ENCODE measurements around the gene AK4. TPM values are rescaled to one million over a fixed set of nuclear protein-coding genes. Genes with fewer than 3 reads are reported as not detected.

Gene AK4
- total and polyA plus RNA-seq, 2 of the 4 experiments (the other 2 are of a cell fraction): 12.4 to 30.3 TPM

- TF ChIP-seq, protein P1, sequence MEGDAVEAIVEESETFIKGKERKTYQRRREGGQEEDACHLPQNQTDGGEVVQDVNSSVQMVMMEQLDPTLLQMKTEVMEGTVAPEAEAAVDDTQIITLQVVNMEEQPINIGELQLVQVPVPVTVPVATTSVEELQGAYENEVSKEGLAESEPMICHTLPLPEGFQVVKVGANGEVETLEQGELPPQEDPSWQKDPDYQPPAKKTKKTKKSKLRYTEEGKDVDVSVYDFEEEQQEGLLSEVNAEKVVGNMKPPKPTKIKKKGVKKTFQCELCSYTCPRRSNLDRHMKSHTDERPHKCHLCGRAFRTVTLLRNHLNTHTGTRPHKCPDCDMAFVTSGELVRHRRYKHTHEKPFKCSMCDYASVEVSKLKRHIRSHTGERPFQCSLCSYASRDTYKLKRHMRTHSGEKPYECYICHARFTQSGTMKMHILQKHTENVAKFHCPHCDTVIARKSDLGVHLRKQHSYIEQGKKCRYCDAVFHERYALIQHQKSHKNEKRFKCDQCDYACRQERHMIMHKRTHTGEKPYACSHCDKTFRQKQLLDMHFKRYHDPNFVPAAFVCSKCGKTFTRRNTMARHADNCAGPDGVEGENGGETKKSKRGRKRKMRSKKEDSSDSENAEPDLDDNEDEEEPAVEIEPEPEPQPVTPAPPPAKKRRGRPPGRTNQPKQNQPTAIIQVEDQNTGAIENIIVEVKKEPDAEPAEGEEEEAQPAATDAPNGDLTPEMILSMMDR (conservative IDR thresholded peaks at IDR 0.05; ENCODE audit: low read depth, low read length): no peak
- no peak for TF ChIP-seq MAFK (IDR thresholded peaks at IDR 0.05; ENCODE audit: low read depth, low read length)
- TF ChIP-seq NFE2L2 (IDR thresholded peaks at IDR 0.05; ENCODE audit: low read depth, low read length): no peak
- no peak for TF ChIP-seq POLR2A (IDR thresholded peaks at IDR 0.05; ENCODE audit: low read depth, low read length)
- 100% methylated on average over 1 of the region's 4 CpGs; no CpG with 5 or more reads in 1 of the 2 experiments for WGBS, 2 experiments (ENCODE audit: extremely low coverage in 2 of 2, insufficient read length in 1 of 2)
- intact Hi-C loops (cut with micrococcal nuclease): no loop called here
- Histone ChIP-seq H2AK5ac (ENCODE audit: low read depth, low read length) (no peak overlapping the region), H2BK120ac (ENCODE audit: low read depth, low read length) (no peak overlapping the region), H3K4me2 (ENCODE audit: low read depth, low read length) (no peak overlapping the region), H3K27ac (ENCODE audit: insufficient read depth, low read length) (no peak overlapping the region), H3K79me1 (ENCODE audit: low read depth in 1 of 2, low read length in 2 of 2) (peaks cover 0 to 24% of the 10 kb centered on the region in 2 experiments; a peak in 1 of 4 replicates), H2BK15ac (ENCODE audit: low read depth, low read length) (no peak overlapping the region), H4K5ac (ENCODE audit: low read depth, low read length) (no peak overlapping the region), H4K20me1 (ENCODE audit: insufficient read depth, low read length) (no peaks in the 10 kb centered on the region; the same call in none of the 2 replicates), H3K18ac (ENCODE audit: low read depth, low read length) (no peak overlapping the region), H3K56ac (ENCODE audit: extremely low read depth, insufficient read depth, low read length) (no peak overlapping the region), H3K4me3 (ENCODE audit: insufficient read depth, low read depth, low read length) (no peak overlapping the region), H3K9me1 (ENCODE audit: insufficient read depth, low read length) (no peaks in the 10 kb centered on the region), H3K4me1 (ENCODE audit: control insufficient read depth, insufficient read depth, low read length) (no peaks in the 10 kb centered on the region; the same call in 1 of the 2 replicates), H2BK5ac (ENCODE audit: low read depth, low read length, poor library complexity, severe bottlenecking) (no peak overlapping the region), H2BK20ac (ENCODE audit: low read depth, low read length) (no peak overlapping the region), H2AK9ac (replicated peaks; ENCODE audit: low read depth, low read length, poor library complexity) (no peak overlapping the region), H4K91ac (ENCODE audit: insufficient read depth, low read depth, low read length) (no peak overlapping the region), H4K8ac (ENCODE audit: low read depth in 2 of 2, low read length in 2 of 2) (no peak overlapping the region), H3K23ac (ENCODE audit: low read depth, low read length) (no peak overlapping the region), H3K14ac (replicated peaks; ENCODE audit: low read depth, low read length) (no peak overlapping the region), H3K36me3 (ENCODE audit: control insufficient read depth, insufficient read depth, low read length) (no peaks in the 10 kb centered on the region; the same call in 1 of the 2 replicates), H2AFZ (replicated peaks; ENCODE audit: low read length, poor library complexity) (no peak overlapping the region), H3K9me3 (ENCODE audit: control insufficient read depth, insufficient read depth, low read length) (no peaks in the 10 kb centered on the region), H3K9ac (ENCODE audit: low read depth, low read length) (no peak overlapping the region), H3K27me3 (ENCODE audit: control insufficient read depth, insufficient read depth, low read length) (peaks cover 1% of the 10 kb centered on the region; the same call in 1 of the 2 replicates), H3K4ac (ENCODE audit: low read depth, low read length) (no peak overlapping the region)
- ATAC-seq (ENCODE audit: low read depth): no peak
- CTCF ChIA-PET: no interaction called here
- no TSS peak for BruUV-seq (replicated peaks)
- dilution Hi-C loops (cut with HindIII; ENCODE audit: low sequenced_read_pairs, unreplicated experiment): no loop called here
- in situ Hi-C loops (cut with MboI; ENCODE audit: low sequenced_read_pairs): no loop called here
- POLR2A ChIA-PET (ENCODE audit: unreplicated experiment): no interaction called here
- DNase-seq: no peak
These were observed 5.6 kb downstream of the AK4 start for GRCh38 chr1:65153635-65154034.

Measured in IMR-90 (cell line).